ENCODE measurements around the gene SLC27A6.

- TF ChIP-seq EZH2phosphoT487 (IDR thresholded peaks at IDR 0.05; ENCODE audit: borderline replicate concordance) (no peak), CTCF (conservative IDR thresholded peaks at IDR 0.05; ENCODE audit: low read length) (no peak)
Observed at GRCh38 chr5:129069292-129069691, 104.0 kb downstream of the SLC27A6 start.

Data from Loucy (cell line).